Peyer's patch (tissue), 4 donors: ENCODE measurements around the gene SPDEF. TPM values are rescaled to one million over a fixed set of nuclear protein-coding genes. Genes with fewer than 3 reads are reported as not detected.

Experiments
- DNase-seq, 3 donors: peaks; one replicate each; pipeline ENCODE4 v3.0.0-alpha.2; 2017 to 2019
- H3K27ac ChIP-seq, 4 donors: fragments of 200-600 bp; sonication (generic); one replicate each; pipeline ENCODE4 v1.5.1; 2016 to 2019
- H3K27me3 ChIP-seq, 2 donors: fragments of 200-600 bp; sonication (generic); one replicate each; pipeline ENCODE4 v1.5.1; 2019
- H3K36me3 ChIP-seq, 3 donors: fragments of 200-600 bp; sonication (generic); one replicate each; pipeline ENCODE4 v1.5.1; 2016 to 2019
- H3K4me1 ChIP-seq, 4 donors: fragments of 200-600 bp; sonication (generic); one replicate each; pipeline ENCODE4 v1.5.1; 2016 to 2019
- H3K4me3 ChIP-seq, 4 donors: fragments of 200-600 bp; sonication (generic); 1 replicate in 3 of 4; 2 replicates in 1 of 4; pipeline ENCODE4 v1.5.1; 2016 to 2019; ENCODE audit warnings: mild to moderate bottlenecking in 1 of 4
- H3K9me3 ChIP-seq, 4 donors: fragments of 200-600 bp; sonication (generic); one replicate each; pipeline ENCODE4 v1.5.1; 2016 to 2019; ENCODE audit warnings: mild to moderate bottlenecking in 1 of 4
- POLR2A ChIP-seq, 2 donors: fragments of 450-650 bp; IDR thresholded peaks; one replicate each; pipeline ENCODE4 v1.5.1; 2017; ENCODE audit warnings: antibody characterized with exemption in 2 of 2, mild to moderate bottlenecking in 2 of 2, moderate library complexity in 2 of 2
- total RNA-seq, 4 donors: library from RNA; depleted of rRNA; stranded (reverse); fragments of >200 nt; gene quantifications; one replicate each; pipeline ENCODE4 v1.1.0, GENCODE V29; 2016
- TF ChIP-seq, protein P1 (sequence below), 6 experiments: fragments of 450-650 bp in 4 of 6; fragments of 200-600 bp in 2 of 6; sonication (generic) in 1 of 6; IDR thresholded peaks; one replicate each; pipeline ENCODE4 v1.5.1; 2017 to 2019; ENCODE audit warnings: antibody characterized with exemption in 6 of 6, mild to moderate bottlenecking in 3 of 6, moderate library complexity in 1 of 6

The SPDEF gene
- total RNA-seq, 4 donors from 2014 or later, result 29.7 to 58.7 (median 39.0) TPM

DNA sequence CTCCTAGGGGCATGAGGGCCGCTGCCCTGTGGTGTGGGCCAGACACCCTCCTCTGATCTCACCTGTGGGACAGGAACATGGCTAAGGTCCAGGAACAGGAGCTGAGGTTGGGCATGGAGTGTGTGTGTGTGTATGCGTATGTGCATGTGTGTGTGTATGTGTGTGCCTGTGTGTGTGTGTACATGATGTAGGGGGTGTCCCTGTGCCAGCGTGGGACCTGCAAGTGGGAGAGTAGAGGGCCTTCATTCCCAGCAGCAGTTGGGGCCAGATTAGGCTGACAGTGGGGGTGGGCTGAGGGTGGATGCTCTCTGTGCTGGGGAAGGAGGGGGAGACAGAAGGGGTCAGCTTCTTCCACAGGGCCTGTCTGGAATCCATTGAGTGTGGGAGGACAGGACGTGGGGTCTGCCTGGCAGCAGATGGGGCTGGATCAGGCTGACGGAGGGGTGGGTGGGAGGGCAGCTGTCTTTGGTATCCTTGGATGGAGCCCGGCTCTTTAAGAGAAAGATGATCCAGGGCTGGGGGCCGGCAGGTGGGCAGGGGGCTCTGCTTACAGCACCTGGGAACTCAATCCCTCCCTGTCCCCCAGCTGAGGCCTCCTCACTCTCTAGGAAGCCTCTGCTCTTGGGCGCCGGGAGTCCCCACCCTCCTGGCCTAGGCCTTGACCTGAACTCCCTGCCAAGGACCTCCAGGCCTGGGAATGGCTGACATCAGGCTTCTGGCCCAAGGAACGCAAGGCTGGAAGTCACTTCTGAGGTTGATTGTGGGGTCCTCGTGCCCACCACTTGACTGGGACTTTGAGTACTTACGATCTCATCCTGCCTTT lies 44.0 kb downstream of the SPDEF start:
- DNase-seq, result no peak
- Histone ChIP-seq H3K27ac (no peak overlapping the region), H3K4me3 (no peak overlapping the region), H3K27me3 (no peaks in the 10 kb centered on the region), H3K36me3 (no peaks in the 10 kb centered on the region), H3K9me3 (no peaks in the 10 kb centered on the region), H3K4me1 (no peaks in the 10 kb centered on the region)
- TF ChIP-seq POLR2A (IDR thresholded peaks at IDR 0.05), result no peak
- TF ChIP-seq, protein P1, sequence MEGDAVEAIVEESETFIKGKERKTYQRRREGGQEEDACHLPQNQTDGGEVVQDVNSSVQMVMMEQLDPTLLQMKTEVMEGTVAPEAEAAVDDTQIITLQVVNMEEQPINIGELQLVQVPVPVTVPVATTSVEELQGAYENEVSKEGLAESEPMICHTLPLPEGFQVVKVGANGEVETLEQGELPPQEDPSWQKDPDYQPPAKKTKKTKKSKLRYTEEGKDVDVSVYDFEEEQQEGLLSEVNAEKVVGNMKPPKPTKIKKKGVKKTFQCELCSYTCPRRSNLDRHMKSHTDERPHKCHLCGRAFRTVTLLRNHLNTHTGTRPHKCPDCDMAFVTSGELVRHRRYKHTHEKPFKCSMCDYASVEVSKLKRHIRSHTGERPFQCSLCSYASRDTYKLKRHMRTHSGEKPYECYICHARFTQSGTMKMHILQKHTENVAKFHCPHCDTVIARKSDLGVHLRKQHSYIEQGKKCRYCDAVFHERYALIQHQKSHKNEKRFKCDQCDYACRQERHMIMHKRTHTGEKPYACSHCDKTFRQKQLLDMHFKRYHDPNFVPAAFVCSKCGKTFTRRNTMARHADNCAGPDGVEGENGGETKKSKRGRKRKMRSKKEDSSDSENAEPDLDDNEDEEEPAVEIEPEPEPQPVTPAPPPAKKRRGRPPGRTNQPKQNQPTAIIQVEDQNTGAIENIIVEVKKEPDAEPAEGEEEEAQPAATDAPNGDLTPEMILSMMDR (IDR thresholded peaks at IDR 0.05), result no peak

DNA sequence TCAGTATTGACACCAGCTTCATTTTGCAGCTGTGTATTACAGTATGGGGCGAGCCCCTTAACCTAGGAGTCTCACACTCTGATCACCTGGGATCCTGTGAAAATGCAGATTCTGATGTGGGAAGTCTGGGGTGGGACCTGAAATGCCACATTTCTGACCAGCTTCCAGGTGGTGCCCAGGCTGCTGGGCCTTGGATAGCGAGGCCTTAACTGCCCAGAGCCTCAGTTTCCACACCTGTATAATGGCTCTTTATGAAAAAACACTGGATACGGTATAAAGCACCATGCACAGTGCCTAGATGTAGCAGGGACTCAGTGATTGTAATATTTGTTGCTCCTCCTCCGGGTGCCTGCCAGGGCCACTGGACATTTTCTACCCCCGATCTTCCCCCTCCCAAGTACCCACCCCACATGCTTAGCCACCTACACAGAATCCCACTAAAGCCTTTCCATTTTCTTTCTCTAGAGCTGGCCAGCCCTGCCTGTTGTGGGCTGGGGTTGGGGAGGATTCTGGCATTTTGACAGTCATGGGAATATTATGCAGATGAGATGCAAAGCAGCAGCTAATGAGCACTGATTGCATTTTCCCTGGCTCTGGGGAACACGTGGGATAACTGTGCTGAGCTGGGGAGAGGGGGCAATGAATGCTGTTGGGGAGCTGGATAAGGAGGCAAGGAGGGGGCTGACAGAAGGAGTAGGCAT lies 44.8 kb downstream of the SPDEF start:
- Histone ChIP-seq H3K27ac (no peak overlapping the region), H3K4me3 (no peak overlapping the region), H3K27me3 (no peaks in the 10 kb centered on the region), H3K36me3 (no peaks in the 10 kb centered on the region), H3K9me3 (no peaks in the 10 kb centered on the region), H3K4me1 (no peaks in the 10 kb centered on the region)
- TF ChIP-seq, protein P1 (IDR thresholded peaks at IDR 0.05), result no peak
- TF ChIP-seq POLR2A (IDR thresholded peaks at IDR 0.05), result no peak
- DNase-seq, result no peak

DNA sequence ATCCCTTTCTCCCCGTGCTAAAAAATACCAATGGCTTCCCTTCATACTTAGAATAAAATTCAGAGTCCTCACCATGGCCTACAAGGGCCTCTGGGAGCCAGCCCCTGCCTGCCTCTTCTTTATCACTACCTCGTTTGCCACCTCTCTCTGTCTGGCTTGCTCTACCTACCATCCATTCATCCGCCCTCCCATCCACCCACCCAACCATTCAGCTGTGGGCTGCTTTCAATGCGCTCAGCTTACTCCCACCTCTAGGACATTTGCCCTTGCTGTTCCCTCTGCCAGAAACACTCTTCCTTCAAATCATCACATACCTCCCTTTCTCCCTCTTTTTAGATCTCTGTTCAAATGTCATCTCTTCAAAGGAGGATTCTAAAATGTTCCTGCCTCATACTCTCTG lies 45.8 kb downstream of the SPDEF start:
- Histone ChIP-seq H3K27me3 (no peaks in the 10 kb centered on the region), H3K27ac (no peak overlapping the region), H3K4me1 (no peaks in the 10 kb centered on the region), H3K4me3 (no peak overlapping the region), H3K36me3 (no peaks in the 10 kb centered on the region), H3K9me3 (no peaks in the 10 kb centered on the region)
- TF ChIP-seq, protein P1 (IDR thresholded peaks at IDR 0.05), result no peak
- no peak for TF ChIP-seq POLR2A (IDR thresholded peaks at IDR 0.05)
- DNase-seq, result no peak

DNA sequence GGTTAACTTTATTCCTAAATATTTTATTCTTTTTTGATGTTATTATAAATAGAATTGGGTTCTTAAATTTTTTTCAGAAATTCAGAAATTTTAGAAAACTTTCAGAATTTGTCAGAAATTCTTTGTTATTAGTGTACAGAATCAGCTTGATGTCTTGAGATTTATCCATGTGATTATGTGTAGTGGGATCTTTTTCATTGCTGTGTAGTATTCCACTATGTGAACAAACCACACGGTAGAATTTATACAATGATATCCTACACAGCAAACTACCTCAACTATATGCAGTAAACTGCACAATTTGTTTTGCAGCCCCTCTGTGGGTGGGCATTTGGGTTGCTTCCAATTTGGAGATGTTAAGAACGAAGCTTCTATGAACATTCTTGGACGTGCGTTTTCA lies 46.3 kb downstream of the SPDEF start:
- no peaks in the 10 kb centered on the region for H3K9me3 ChIP-seq
- H3K4me3 ChIP-seq, result no peak overlapping the region
- no peaks in the 10 kb centered on the region for H3K36me3 ChIP-seq
- TF ChIP-seq, protein P1 (IDR thresholded peaks at IDR 0.05), result no peak
- no peak for TF ChIP-seq POLR2A (IDR thresholded peaks at IDR 0.05)
- no peak for DNase-seq
- no peaks in the 10 kb centered on the region for H3K27me3 ChIP-seq
- no peaks in the 10 kb centered on the region for H3K4me1 ChIP-seq
- no peak overlapping the region for H3K27ac ChIP-seq

DNA sequence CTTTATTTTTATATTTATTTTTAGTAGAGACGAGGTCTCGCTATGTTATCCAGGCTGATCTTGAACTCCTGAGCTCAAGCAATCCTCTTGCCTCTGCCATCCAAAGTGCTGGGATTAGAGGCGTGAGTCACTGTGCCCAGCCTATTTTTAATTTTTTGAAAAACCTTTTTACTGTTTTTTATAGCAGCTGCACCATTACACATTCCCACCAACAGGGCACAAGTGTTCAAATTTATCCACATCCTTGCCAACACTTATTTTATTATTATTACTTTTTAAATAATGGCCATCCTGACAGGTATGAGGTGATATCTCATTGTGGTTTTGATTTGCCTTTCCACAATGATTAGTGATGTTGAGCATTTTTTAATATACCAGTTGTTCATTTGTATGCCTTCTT lies 47.7 kb downstream of the SPDEF start:
- H3K9me3 ChIP-seq, result no peaks in the 10 kb centered on the region
- no peaks in the 10 kb centered on the region for H3K27me3 ChIP-seq
- TF ChIP-seq, protein P1 (IDR thresholded peaks at IDR 0.05), result no peak
- no peak for TF ChIP-seq POLR2A (IDR thresholded peaks at IDR 0.05)
- H3K36me3 ChIP-seq, result no peaks in the 10 kb centered on the region
- H3K4me3 ChIP-seq, result no peak overlapping the region
- no peak overlapping the region for H3K27ac ChIP-seq
- no peak for DNase-seq
- H3K4me1 ChIP-seq, result no peaks in the 10 kb centered on the region
